ENCODE results near the gene CARNS1.

DNA sequence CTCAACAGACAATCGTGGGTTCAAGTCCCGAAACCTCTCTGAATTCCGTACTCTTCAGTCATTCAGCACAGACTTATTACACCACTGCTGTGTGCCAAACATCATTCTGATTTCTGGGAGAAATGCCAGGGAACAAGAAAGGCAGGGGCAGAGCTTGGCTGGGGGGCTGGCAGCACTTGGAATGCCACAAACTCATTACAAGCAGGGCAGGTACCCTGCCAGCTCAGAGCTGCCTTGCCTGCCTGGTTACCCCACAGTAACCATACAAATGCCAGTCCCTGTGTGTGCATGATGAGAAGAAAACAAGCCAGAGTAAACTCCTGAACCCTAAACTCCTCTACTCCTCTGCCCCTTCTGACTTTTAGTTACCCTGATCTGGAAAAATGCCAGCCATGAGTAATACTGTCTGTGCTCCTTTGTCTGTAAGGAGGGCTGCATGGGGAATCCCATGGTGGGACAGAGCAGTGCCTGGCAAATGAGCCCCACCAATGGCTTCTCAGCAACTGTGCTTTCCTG lies 30.6 kb upstream of the CARNS1 start:
- TF ChIP-seq TAF1 (conservative IDR thresholded peaks at IDR 0.05) (no peak), CTCF (IDR thresholded peaks at IDR 0.05; ENCODE audit: low read depth, low read length, missing input control) (no peak), YY1 (IDR thresholded peaks at IDR 0.05) (no peak), NR2F2 (IDR thresholded peaks at IDR 0.05) (no peak), EGR1 (IDR thresholded peaks at IDR 0.05; ENCODE audit: low read depth in 2 of 2) (no peak), RAD21 (IDR thresholded peaks at IDR 0.05) (no peak), SP1 (IDR thresholded peaks at IDR 0.05) (no peak), GABPA (IDR thresholded peaks at IDR 0.05 in 1 of 2, conservative IDR thresholded peaks at IDR 0.05 in 1 of 2) (no peak)

Data from liver (tissue), 3 donors.